HL-60 (cell line): ENCODE results near the gene TRAF7.

Source experiments
- CTCF ChIP-seq: IDR thresholded peaks from one replicate; pipeline ENCODE4 v1.5.1; 2011; ENCODE audit warnings: low read length, control low read depth, inconsistent platforms; ENCODE audit not compliant: insufficient read depth
- POLR2AphosphoS5 ChIP-seq: IDR thresholded peaks from 2 replicates; pipeline ENCODE4 v1.6.1; 2012; ENCODE audit warnings: low read depth
- TF ChIP-seq, protein P1 (sequence below): IDR thresholded peaks from 2 replicates; pipeline ENCODE4 v1.6.1; 2012; ENCODE audit warnings: low read depth; ENCODE audit not compliant: insufficient replicate concordance

DNA sequence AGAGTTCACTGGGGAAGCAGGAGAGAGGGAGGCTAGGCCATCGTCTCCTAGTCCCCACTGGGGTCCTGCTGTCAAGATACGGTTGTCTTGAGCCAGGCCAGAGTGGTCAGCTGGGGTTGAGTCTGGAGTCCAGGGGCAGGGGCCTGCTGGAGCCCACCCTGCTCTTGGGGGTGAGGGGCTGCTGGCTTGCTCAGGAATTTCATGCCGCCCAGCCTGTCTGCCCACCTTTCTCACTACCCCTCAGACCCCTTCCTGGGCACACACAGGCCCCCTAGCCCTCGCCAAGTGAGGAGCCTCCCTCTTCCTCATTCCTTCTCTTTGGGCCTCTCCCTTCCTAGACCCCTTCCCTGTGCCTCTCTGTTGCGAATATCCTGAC, 1.3 kb downstream of the TRAF7 start:
- TF ChIP-seq CTCF (no peak), POLR2AphosphoS5 (no peak)
- TF ChIP-seq, protein P1, sequence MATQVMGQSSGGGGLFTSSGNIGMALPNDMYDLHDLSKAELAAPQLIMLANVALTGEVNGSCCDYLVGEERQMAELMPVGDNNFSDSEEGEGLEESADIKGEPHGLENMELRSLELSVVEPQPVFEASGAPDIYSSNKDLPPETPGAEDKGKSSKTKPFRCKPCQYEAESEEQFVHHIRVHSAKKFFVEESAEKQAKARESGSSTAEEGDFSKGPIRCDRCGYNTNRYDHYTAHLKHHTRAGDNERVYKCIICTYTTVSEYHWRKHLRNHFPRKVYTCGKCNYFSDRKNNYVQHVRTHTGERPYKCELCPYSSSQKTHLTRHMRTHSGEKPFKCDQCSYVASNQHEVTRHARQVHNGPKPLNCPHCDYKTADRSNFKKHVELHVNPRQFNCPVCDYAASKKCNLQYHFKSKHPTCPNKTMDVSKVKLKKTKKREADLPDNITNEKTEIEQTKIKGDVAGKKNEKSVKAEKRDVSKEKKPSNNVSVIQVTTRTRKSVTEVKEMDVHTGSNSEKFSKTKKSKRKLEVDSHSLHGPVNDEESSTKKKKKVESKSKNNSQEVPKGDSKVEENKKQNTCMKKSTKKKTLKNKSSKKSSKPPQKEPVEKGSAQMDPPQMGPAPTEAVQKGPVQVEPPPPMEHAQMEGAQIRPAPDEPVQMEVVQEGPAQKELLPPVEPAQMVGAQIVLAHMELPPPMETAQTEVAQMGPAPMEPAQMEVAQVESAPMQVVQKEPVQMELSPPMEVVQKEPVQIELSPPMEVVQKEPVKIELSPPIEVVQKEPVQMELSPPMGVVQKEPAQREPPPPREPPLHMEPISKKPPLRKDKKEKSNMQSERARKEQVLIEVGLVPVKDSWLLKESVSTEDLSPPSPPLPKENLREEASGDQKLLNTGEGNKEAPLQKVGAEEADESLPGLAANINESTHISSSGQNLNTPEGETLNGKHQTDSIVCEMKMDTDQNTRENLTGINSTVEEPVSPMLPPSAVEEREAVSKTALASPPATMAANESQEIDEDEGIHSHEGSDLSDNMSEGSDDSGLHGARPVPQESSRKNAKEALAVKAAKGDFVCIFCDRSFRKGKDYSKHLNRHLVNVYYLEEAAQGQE: no peak
